Measurements from ENCODE around the gene BCKDK.
"Not testable (repeated sequence)": the region's sequence is repeated elsewhere in the genome, so short reads cannot be mapped to it uniquely, and the experiment has no call there.

Gene BCKDK

GRCh38 chr16:31144418-31144817 is 36.2 kb downstream of the BCKDK start:
- not testable (repeated sequence) for DNase-seq

- DNase-seq = peak; percentile 84
Measured at GRCh38 chr16:31145398-31145990, 37.3 kb downstream of the BCKDK start.

GRCh38 chr16:31147574-31147973 is 39.4 kb downstream of the BCKDK start:
- DNase-seq = no peak

- DNase-seq = peak; percentile 61
Measured at GRCh38 chr16:31148281-31148728, 40.1 kb downstream of the BCKDK start.

GRCh38 chr16:31148896-31149295 is 40.7 kb downstream of the BCKDK start:
- DNase-seq = no peak

GRCh38 chr16:31149332-31149731 is 41.1 kb downstream of the BCKDK start:
- DNase-seq = no peak

- DNase-seq = peak; percentile 31
Measured at GRCh38 chr16:31149894-31150890, 42.0 kb downstream of the BCKDK start, which contains the start of gene PRSS36. PRSS36 (minus strand) TSS chr16:31150066; CDS start chr16:31150035, 31 bp downstream.

- not testable (repeated sequence) for DNase-seq
Measured at GRCh38 chr16:31150976-31151375, 42.8 kb downstream of the BCKDK start.

- DNase-seq = no peak
Measured at GRCh38 chr16:31157136-31157535, 49.0 kb downstream of the BCKDK start.
